Measurements from ENCODE around the gene HCFC2.

The HCFC2 gene

DNA sequence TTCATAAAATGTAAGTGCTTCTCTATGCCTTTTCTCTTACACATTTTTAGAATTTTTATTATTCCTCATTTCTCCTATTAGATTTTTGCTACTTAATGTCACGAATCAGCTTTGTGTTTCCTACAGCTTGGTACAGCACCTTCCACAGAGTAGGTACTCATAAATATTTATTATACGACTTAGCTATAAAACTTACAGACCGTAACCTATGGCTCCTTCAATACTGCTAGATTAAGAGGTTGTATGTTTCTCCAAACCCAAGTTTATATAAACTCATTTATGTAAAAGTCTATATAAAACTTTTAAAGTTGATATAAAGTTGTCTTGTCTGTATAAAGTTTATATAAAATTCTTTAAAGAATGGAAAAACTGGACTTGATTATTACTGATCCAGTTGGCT lies 62.2 kb downstream of the HCFC2 start:
- peak; percentile 14 for DNase-seq

GRCh38 chr12:104130760-104131159 lies 66.4 kb downstream of the HCFC2 start:
- no peak for DNase-seq

DNA sequence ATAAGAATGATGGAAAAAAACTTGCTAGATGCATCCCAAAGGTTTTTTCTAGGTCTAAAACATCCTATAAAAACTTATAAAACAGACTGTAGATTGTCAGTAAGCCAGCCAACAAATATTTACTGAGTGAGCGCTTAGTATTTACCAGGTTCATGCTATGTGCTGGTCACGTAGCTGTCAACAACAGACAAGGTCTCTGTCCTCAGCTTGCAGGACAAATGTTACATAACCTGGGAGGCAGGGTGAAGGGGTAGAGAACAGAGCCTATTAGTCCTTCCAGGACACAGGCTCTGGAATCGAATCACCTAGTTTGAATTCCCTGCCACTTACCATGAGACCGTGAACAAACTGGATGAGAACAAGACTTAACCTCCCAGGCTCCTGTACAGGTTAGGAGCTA lies 67.3 kb downstream of the HCFC2 start:
- DNase-seq: no peak

- no peak for DNase-seq
Measured at GRCh38 chr12:104132351-104132956, 68.1 kb downstream of the HCFC2 start.

GRCh38 chr12:104133321-104133720 lies 69.0 kb downstream of the HCFC2 start:
- DNase-seq: no peak

- DNase-seq: no peak
Measured at GRCh38 chr12:104133866-104134265, 69.5 kb downstream of the HCFC2 start.

DNA sequence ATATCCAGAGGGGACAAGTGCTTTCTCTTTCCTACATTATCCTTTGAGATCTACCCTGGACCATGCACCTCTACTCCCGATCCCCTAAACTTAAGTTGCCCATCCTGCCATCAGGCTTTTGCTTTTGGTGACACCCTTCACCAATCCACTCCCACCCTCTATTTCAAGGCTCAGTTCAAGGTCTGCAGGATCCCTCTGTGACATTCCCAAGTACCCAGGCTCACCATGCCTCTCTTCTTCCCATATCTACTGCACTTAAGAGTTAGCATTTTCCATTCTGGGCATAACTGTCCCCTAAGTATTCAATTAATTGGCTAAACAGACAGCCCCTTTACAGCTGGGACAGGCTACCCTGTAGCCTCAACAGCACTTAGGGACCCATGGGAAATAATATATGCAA lies 70.6 kb downstream of the HCFC2 start:
- no peak for DNase-seq

DNA sequence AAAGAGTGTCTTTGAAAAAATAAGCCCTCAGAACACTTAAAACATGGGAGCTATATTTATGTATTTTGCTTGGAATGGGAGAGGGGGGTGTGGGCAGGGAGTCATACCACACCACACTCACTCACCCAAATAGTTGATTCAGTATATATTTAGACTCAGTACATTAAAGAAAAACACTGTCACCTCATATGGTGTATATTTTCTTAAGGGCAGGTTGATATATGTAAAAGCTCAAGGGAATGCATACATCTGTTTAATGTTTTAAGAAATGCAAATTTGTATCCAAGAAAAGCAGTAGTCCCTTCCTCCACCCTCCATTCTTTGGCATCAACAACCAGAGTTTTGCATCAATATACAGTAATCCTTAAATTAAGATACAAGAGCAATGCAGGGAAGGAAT lies 72.2 kb downstream of the HCFC2 start:
- DNase-seq: peak; percentile 31

GRCh38 chr12:104137001-104137901 lies 72.9 kb downstream of the HCFC2 start:
- peak; percentile 49 for DNase-seq

GRCh38 chr12:104137902-104138796 lies 73.8 kb downstream of the HCFC2 start, which contains the start of gene NFYB:
NFYB (minus strand) TSS chr12:104138210; CDS start chr12:104135453, 2,757 bp downstream.
- DNase-seq: peak; percentile 93

- no peak for DNase-seq
Measured at GRCh38 chr12:104138797-104139152, 74.4 kb downstream of the HCFC2 start.

GRCh38 chr12:104142543-104142942 lies 78.2 kb downstream of the HCFC2 start:
- DNase-seq: no peak

GRCh38 chr12:104143002-104143401 lies 78.7 kb downstream of the HCFC2 start:
- no peak for DNase-seq

- DNase-seq: no peak
Measured at GRCh38 chr12:104143918-104144317, 79.6 kb downstream of the HCFC2 start.

DNA sequence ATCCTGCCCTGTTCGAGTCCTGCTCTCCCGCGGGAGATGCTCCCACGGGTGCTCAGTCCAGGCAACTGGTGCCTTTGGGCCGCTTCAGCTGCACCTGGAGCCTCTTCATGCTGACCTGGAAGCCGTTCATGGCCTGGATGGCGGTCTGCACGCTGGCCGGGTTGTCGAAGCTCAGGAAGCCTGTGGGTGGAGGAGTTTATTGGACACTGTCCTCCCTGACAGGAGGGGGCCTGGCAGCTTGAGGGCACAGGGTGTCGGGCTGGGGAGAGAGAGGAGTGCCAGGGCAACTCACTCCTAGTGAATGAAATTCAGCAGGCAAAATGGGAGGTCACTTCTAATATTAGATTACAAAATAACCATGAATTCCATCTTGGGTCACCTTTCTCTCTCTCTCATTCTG lies 83.0 kb downstream of the HCFC2 start:
- no peak for DNase-seq

DNA sequence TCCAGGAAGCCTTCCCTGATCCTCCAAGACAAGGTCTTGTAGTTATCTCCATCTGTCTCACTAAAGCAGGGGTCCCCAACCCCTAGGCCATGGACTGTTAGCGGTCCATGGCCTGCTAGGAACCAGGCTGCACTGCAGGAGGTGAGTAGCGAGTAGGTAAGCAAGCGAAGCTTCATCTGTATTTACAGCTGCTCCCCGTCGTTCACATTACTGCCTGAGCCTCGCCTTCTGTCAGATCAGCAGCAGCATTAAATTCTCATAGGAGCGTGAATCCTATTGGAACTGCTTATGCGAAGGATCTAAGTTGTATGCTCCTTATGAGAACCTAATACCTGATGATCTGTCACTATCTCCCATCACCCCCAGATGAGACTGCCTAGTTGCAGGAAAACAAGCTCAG lies 86.1 kb downstream of the HCFC2 start:
- DNase-seq: no peak

GRCh38 chr12:104152685-104153241 lies 88.4 kb downstream of the HCFC2 start:
- no peak for DNase-seq

DNA sequence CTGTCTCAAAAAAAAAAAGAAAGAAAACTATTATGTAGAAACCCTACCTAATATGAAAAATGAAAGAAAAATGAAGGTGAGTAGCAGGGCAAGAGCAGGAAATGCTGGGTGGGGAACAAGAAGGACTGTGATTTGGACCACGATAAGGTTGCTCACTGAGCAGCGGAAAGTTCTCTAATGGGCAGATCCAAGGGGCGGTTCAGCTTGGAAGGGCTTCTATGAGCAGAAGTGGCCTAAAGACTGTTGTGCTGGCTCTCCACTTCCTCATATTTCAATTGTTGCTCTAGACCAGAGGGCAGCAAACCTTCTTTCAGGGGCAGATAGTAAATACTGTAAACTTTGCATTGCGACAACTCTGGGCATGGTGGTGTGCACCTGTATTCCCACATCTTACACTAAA lies 90.0 kb downstream of the HCFC2 start:
- no peak for DNase-seq

GRCh38 chr12:104154806-104155205 lies 90.5 kb downstream of the HCFC2 start:
- DNase-seq: no peak
